GM18519 (cell line): ENCODE measurements around the gene MIEF2.

Experiments
- ATAC-seq: cut with Tn5 transposase; IDR thresholded peaks from one replicate; pipeline ENCODE4 v1.9.1; 2021; ENCODE audit warnings: mild to moderate bottlenecking, moderate library complexity; ENCODE audit not compliant: unreplicated experiment, low FRiP score

Gene MIEF2

GRCh38 chr17:18234853-18235380 is 25.5 kb upstream of the MIEF2 start:
- no peak for ATAC-seq

- no peak for ATAC-seq
Observed at GRCh38 chr17:18235743-18236256, 24.7 kb upstream of the MIEF2 start.

GRCh38 chr17:18236494-18236893 is 24.0 kb upstream of the MIEF2 start:
- no peak for ATAC-seq

- no peak for ATAC-seq
Observed at GRCh38 chr17:18237461-18237860, 23.0 kb upstream of the MIEF2 start.

- ATAC-seq: no peak
Observed at GRCh38 chr17:18238299-18238698, 22.2 kb upstream of the MIEF2 start.

- no peak for ATAC-seq
Observed at GRCh38 chr17:18240449-18240848, 20.0 kb upstream of the MIEF2 start.

- no peak for ATAC-seq
Observed at GRCh38 chr17:18241229-18241871, 19.1 kb upstream of the MIEF2 start.

- no peak for ATAC-seq
Observed at GRCh38 chr17:18245038-18245776, 15.3 kb upstream of the MIEF2 start.

GRCh38 chr17:18246109-18246725 is 14.2 kb upstream of the MIEF2 start:
- no peak for ATAC-seq

GRCh38 chr17:18246880-18247612 is 13.4 kb upstream of the MIEF2 start:
- no peak for ATAC-seq

GRCh38 chr17:18247613-18248001 is 12.9 kb upstream of the MIEF2 start:
- ATAC-seq: no peak

- ATAC-seq: no peak
Observed at GRCh38 chr17:18248300-18248731, 12.1 kb upstream of the MIEF2 start.

GRCh38 chr17:18248811-18249210 is 11.7 kb upstream of the MIEF2 start:
- no peak for ATAC-seq

- no peak for ATAC-seq
Observed at GRCh38 chr17:18250259-18250658, 10.2 kb upstream of the MIEF2 start.

- no peak for ATAC-seq
Observed at GRCh38 chr17:18250708-18251107, 9.8 kb upstream of the MIEF2 start.

GRCh38 chr17:18251204-18251603 is 9.3 kb upstream of the MIEF2 start:
- no peak for ATAC-seq

GRCh38 chr17:18252160-18252559 is 8.3 kb upstream of the MIEF2 start:
- ATAC-seq: no peak

GRCh38 chr17:18253187-18253884 is 7.1 kb upstream of the MIEF2 start:
- no peak for ATAC-seq

GRCh38 chr17:18253947-18254821 is 6.3 kb upstream of the MIEF2 start:
- no peak for ATAC-seq
